ENCODE data around the gene GPR146. TPM values are rescaled to one million over a fixed set of nuclear protein-coding genes. Genes with fewer than 3 reads are reported as not detected.

Gene GPR146
- total and polyA plus RNA-seq, 2 donors (not counting 1 experiment from before 2014, with no cell fraction given), result 2.2 to 3.3 TPM

DNA sequence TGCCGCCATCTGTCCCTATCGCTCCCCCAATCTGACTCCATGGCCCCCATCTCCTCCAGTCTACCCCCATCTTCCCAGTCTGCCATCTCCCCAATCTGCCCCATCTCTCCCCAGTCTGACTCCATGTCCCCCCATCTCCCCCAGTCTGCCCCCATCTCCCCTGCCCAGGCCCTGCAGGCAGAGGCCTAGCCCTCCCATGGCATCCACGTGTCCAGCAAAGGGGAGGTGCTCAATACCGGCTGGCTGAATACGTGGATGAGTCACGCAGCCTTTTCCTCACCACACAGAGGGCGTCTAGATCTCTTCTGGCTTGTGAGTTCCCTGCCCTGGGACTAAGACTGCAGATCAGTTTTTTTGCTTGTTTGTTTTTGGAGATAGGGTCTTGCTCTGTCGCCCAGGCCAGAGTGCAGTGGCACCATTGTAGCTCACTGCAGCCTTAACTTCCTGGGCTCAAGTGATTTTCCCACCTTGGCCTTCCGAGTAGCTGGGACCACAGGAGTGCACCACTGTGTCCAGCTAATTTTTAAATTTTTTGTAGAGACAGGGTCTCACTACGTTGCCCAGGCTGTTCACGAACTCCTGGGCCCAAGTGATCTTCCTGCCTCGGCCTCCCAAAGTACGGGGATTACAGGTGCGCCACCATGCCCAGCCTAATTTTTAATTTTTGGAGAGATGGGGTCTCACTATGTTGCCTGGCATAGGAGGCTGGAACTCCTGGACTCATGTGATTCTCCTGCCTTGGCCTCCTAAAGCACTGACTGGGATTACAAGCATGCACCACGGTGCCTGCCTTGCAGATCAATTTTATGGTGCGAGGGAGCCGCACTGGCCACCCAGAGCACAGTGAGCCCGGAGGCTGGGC lies 15.3 kb upstream of the GPR146 start:
- peak overlapping the region; percentile 44 for H2AFZ ChIP-seq (ENCODE audit: low read length)
- no peaks in the 10 kb centered on the region for H4K20me1 ChIP-seq (ENCODE audit: control insufficient read depth, extremely low read depth, insufficient read depth, low read length)
- H3K27ac ChIP-seq (ENCODE audit: insufficient read depth, low read length), result peak overlapping the region; percentile 76
- H3K9me3 ChIP-seq (ENCODE audit: control insufficient read depth, insufficient read depth, low read depth, low read length), result no peaks in the 10 kb centered on the region
- peaks cover 29% of the 10 kb centered on the region for H3K79me2 ChIP-seq (ENCODE audit: control insufficient read depth, insufficient read depth, low read length)
- H3K4me1 ChIP-seq (ENCODE audit: control insufficient read depth, extremely low read depth, insufficient read depth, low read length), result peaks cover 5% of the 10 kb centered on the region
- H3K36me3 ChIP-seq (ENCODE audit: control insufficient read depth, insufficient read depth, low read length), result peaks cover 5% of the 10 kb centered on the region
- peak; percentile 93 to 94 for DNase-seq (ENCODE audit: low read depth in 2 of 2)
- no peak for TF ChIP-seq EZH2 (IDR thresholded peaks at IDR 0.05; ENCODE audit: low read length, missing control alignments)
- TF ChIP-seq, protein P1, sequence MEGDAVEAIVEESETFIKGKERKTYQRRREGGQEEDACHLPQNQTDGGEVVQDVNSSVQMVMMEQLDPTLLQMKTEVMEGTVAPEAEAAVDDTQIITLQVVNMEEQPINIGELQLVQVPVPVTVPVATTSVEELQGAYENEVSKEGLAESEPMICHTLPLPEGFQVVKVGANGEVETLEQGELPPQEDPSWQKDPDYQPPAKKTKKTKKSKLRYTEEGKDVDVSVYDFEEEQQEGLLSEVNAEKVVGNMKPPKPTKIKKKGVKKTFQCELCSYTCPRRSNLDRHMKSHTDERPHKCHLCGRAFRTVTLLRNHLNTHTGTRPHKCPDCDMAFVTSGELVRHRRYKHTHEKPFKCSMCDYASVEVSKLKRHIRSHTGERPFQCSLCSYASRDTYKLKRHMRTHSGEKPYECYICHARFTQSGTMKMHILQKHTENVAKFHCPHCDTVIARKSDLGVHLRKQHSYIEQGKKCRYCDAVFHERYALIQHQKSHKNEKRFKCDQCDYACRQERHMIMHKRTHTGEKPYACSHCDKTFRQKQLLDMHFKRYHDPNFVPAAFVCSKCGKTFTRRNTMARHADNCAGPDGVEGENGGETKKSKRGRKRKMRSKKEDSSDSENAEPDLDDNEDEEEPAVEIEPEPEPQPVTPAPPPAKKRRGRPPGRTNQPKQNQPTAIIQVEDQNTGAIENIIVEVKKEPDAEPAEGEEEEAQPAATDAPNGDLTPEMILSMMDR (conservative IDR thresholded peaks at IDR 0.05 in 1 of 2, IDR thresholded peaks at IDR 0.05 in 1 of 2; ENCODE audit: low read depth in 1 of 2, low read length in 2 of 2), result no peak
- peak overlapping the region; percentile 70 for H3K4me2 ChIP-seq (ENCODE audit: extremely low read depth, insufficient read depth, low read length)
- peak overlapping the region; percentile 81 for H3K9ac ChIP-seq (ENCODE audit: insufficient read depth, low read length)
- H3K27me3 ChIP-seq (ENCODE audit: control insufficient read depth, insufficient read depth, low read length), result no peaks in the 10 kb centered on the region
- peak overlapping the region; percentile 21 to 70 (median 34) for H3K4me3 ChIP-seq (replicated peaks in 1 of 4; ENCODE audit: control extremely low read depth in 1 of 4, insufficient read depth in 1 of 4, low read depth in 3 of 4, low read length in 4 of 4)

DNA sequence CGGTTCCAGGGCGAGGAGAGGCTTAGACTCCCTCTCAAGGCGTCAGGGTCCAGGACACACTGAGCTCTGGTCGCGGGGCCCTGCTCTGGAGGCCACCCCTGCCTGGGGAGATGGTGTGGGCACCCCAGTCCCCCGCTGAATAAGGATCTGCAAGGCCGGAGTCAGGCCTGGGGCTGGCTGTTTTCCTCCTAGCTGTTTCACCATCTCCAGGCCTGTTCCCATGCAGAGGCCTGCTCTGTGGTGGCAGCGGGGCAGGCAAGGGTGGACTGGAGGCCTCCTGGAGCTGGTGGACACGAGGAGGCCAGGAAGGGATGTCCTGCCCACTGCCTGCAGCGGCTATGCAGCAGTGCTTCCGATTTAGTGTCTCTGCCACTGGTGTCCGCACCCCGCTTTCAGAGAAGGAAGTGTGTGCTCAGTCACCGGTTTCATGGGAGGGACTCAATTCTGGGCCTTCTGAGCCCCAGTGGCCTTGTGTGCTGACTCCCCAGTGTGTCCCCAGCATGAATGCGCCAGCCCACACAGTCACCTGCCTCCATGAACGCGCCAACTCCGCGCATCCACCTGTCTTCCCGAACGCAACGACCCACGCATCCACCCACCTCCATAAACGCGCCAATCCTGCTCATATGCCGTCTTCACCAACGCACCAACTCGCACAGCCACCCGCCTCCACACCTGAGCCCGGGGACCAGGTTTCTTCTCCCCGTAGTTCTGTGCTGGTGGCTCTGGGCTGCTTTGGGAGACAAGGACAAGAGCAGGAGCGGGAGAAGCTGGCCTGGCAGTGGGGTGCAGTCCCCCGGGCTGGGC lies 14.5 kb upstream of the GPR146 start:
- Histone ChIP-seq H3K4me2 (ENCODE audit: extremely low read depth, insufficient read depth, low read length) (no peak overlapping the region), H3K27me3 (ENCODE audit: control insufficient read depth, insufficient read depth, low read length) (no peaks in the 10 kb centered on the region), H3K9ac (ENCODE audit: insufficient read depth, low read length) (no peak overlapping the region), H3K4me1 (ENCODE audit: control insufficient read depth, extremely low read depth, insufficient read depth, low read length) (peaks cover 5% of the 10 kb centered on the region), H3K4me3 (replicated peaks in 1 of 4; ENCODE audit: control extremely low read depth in 1 of 4, insufficient read depth in 1 of 4, low read depth in 3 of 4, low read length in 4 of 4) (no peak overlapping the region), H4K20me1 (ENCODE audit: control insufficient read depth, extremely low read depth, insufficient read depth, low read length) (no peaks in the 10 kb centered on the region), H3K79me2 (ENCODE audit: control insufficient read depth, insufficient read depth, low read length) (peaks cover 26% of the 10 kb centered on the region), H2AFZ (ENCODE audit: low read length) (no peak overlapping the region), H3K9me3 (ENCODE audit: control insufficient read depth, insufficient read depth, low read depth, low read length) (no peaks in the 10 kb centered on the region), H3K27ac (ENCODE audit: insufficient read depth, low read length) (no peak overlapping the region), H3K36me3 (ENCODE audit: control insufficient read depth, insufficient read depth, low read length) (peaks cover 5% of the 10 kb centered on the region)
- no peak for DNase-seq (ENCODE audit: low read depth in 2 of 2)
- TF ChIP-seq EZH2 (IDR thresholded peaks at IDR 0.05; ENCODE audit: low read length, missing control alignments), result no peak
- TF ChIP-seq, protein P1 (conservative IDR thresholded peaks at IDR 0.05 in 1 of 2, IDR thresholded peaks at IDR 0.05 in 1 of 2; ENCODE audit: low read depth in 1 of 2, low read length in 2 of 2), result no peak

DNA sequence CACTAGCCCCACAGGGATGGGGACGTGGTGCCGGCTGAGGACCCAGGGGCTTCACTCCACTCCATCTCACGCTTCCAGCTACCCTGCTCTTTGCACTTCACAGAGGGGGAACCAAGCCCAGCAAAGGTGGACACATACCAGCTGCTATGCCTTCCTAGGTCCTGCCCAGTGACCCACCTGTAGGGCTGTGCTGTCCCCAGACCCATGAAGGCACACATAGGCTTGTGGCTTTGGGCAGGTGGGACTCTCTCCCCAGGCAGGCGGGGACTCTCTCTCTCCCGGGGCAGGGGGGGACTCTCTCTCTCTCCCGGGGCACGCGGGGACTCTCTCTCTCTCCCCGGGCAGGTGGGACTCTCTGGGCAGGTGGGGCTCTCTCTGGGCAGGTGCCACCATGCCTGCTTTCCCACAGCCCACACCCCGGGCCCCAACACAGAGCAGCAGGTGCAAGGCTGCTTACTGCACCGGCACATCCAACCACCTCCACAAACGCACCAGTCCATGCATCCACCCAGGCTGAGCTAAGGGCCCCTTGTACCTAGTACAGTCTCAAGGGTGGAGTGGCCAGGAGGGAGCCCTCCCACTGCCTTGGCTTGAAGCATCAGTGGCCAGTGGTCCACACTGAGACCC lies 13.8 kb upstream of the GPR146 start:
- Histone ChIP-seq H3K9me3 (ENCODE audit: control insufficient read depth, insufficient read depth, low read depth, low read length) (no peaks in the 10 kb centered on the region), H3K36me3 (ENCODE audit: control insufficient read depth, insufficient read depth, low read length) (peaks cover 5% of the 10 kb centered on the region), H3K27me3 (ENCODE audit: control insufficient read depth, insufficient read depth, low read length) (no peaks in the 10 kb centered on the region), H3K79me2 (ENCODE audit: control insufficient read depth, insufficient read depth, low read length) (peaks cover 21% of the 10 kb centered on the region), H2AFZ (ENCODE audit: low read length) (no peak overlapping the region), H3K4me3 (replicated peaks in 1 of 4; ENCODE audit: control extremely low read depth in 1 of 4, insufficient read depth in 1 of 4, low read depth in 3 of 4, low read length in 4 of 4) (no peak overlapping the region), H3K27ac (ENCODE audit: insufficient read depth, low read length) (no peak overlapping the region), H4K20me1 (ENCODE audit: control insufficient read depth, extremely low read depth, insufficient read depth, low read length) (no peaks in the 10 kb centered on the region), H3K4me1 (ENCODE audit: control insufficient read depth, extremely low read depth, insufficient read depth, low read length) (peaks cover 5% of the 10 kb centered on the region), H3K9ac (ENCODE audit: insufficient read depth, low read length) (no peak overlapping the region), H3K4me2 (ENCODE audit: extremely low read depth, insufficient read depth, low read length) (no peak overlapping the region)
- DNase-seq (ENCODE audit: low read depth in 2 of 2), result no peak
- TF ChIP-seq, protein P1 (conservative IDR thresholded peaks at IDR 0.05 in 1 of 2, IDR thresholded peaks at IDR 0.05 in 1 of 2; ENCODE audit: low read depth in 1 of 2, low read length in 2 of 2), result no peak
- no peak for TF ChIP-seq EZH2 (IDR thresholded peaks at IDR 0.05; ENCODE audit: low read length, missing control alignments)
